Bronchial epithelial cell (primary cell): Measurements from ENCODE around the gene COMMD2. TPM values are rescaled to one million over a fixed set of nuclear protein-coding genes. Genes with fewer than 3 reads are reported as not detected.
A peak's percentile ranks its signal among the peaks of the same experiment; 100 is the strongest.

Experiments
- DNase-seq: peaks from one replicate; pipeline ENCODE4 v3.0.0-alpha.2; 2010; ENCODE audit warnings: low read depth
- FAIRE-seq: peaks from 2 replicates; lab custom pipeline; 2011; peaks lifted over from hg19 to GRCh38; lab: Jason Lieb, UNC
- H3K27me3 ChIP-seq: 2 replicates; pipeline ENCODE4 v1.5.1; 2011; ENCODE audit warnings: low read length; ENCODE audit not compliant: control insufficient read depth, insufficient read depth
- H3K36me3 ChIP-seq: 2 replicates; pipeline ENCODE4 v1.5.1; 2011; ENCODE audit warnings: low read length; ENCODE audit not compliant: control insufficient read depth, insufficient read depth
- H3K4me3 ChIP-seq: 2 replicates; pipeline ENCODE4 v1.5.1; 2011; ENCODE audit warnings: mild to moderate bottlenecking, low read depth, low read length, control low read depth
- CTCF ChIP-seq: IDR thresholded peaks from 2 replicates; pipeline ENCODE4 v1.5.1; 2011; ENCODE audit warnings: mild to moderate bottlenecking, moderate library complexity, low read length, control low read depth, inconsistent platforms; ENCODE audit not compliant: insufficient read depth, severe bottlenecking
- total RNA-seq: library from RNA; depleted of rRNA; stranded (reverse); fragments of >200 nt; gene quantifications from 2 replicates; pipeline ENCODE4 v1.2.1, GENCODE V29; 2014

The COMMD2 gene
- total RNA-seq, 1 donor from 2014 or later: 33.2 TPM

DNA sequence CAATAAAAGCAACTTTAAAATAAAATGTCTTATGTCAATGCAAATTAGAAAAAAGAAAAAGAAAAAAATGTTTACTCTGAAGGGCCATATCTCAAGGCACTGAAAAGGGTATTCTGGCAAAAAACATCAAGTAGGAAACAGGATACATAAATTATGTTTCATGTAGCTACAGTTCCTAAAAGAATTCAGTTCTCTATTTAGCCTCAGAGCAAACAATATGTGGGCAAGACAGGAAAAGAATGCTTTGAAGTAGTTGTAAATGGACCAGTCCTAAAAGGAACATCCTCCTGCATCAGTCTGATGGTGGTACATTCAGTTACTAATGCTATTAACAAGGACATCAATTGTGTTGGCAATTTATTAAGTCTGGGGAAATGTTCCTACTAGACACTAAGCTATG is 8.1 kb downstream of the COMMD2 start:
- TF ChIP-seq CTCF: no peak
- FAIRE-seq: no peak

DNA sequence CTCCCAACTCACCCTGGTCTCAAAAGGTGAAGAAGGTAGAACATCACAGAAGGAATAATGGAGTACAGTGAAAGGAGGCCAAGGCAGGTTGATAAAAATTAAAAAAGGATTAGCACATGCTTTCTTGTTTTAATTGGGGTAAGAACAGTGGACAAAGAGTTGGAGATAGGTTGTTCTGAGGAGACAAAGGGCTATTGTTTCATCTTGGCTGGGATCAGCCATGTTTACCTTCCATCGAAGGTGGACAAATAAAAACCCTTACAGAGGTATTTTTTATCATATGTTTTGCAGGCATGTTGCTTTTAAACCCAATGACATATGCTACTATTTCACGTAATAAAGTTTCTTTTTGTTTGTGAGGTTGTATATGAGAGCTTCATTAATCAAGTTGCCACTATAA is 12.9 kb downstream of the COMMD2 start:
- Histone ChIP-seq H3K4me3 (no peak overlapping the region), H3K27me3 (no peaks in the 10 kb centered on the region), H3K36me3 (peaks cover 1% of the 10 kb centered on the region)
- no peak for TF ChIP-seq CTCF
- DNase-seq: no peak
- no peak for FAIRE-seq

More for the DNA sequence above, 8.1 kb downstream of the COMMD2 start:
- no peaks in the 10 kb centered on the region for H3K27me3 ChIP-seq
- DNase-seq: no peak
- no peak overlapping the region for H3K4me3 ChIP-seq
- H3K36me3 ChIP-seq: peaks cover 9% of the 10 kb centered on the region

- peak; percentile 76 for DNase-seq
- TF ChIP-seq CTCF: no peak
- H3K4me3 ChIP-seq: no peak overlapping the region
- H3K36me3 ChIP-seq: peaks cover 1% of the 10 kb centered on the region
- no peaks in the 10 kb centered on the region for H3K27me3 ChIP-seq
- no peak for FAIRE-seq
Measured at GRCh38 chr3:149738876-149739275, 13.4 kb downstream of the COMMD2 start.

DNA sequence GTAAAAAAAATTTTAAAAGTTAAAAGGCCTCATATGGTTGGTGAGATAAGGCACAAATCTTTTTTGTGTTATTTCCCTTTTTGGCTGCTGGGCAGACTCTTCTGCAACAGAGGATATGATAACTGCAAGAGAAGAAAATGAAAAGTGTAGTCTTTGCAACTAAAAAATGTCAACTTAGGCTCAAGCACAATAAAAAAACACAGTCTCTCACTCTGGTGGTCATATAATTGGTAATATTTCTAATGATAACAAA is 15.4 kb downstream of the COMMD2 start:
- Histone ChIP-seq H3K36me3 (peaks cover 1% of the 10 kb centered on the region), H3K27me3 (no peaks in the 10 kb centered on the region), H3K4me3 (no peak overlapping the region)
- FAIRE-seq (no peak), DNase-seq (no peak)
- no peak for TF ChIP-seq CTCF

DNA sequence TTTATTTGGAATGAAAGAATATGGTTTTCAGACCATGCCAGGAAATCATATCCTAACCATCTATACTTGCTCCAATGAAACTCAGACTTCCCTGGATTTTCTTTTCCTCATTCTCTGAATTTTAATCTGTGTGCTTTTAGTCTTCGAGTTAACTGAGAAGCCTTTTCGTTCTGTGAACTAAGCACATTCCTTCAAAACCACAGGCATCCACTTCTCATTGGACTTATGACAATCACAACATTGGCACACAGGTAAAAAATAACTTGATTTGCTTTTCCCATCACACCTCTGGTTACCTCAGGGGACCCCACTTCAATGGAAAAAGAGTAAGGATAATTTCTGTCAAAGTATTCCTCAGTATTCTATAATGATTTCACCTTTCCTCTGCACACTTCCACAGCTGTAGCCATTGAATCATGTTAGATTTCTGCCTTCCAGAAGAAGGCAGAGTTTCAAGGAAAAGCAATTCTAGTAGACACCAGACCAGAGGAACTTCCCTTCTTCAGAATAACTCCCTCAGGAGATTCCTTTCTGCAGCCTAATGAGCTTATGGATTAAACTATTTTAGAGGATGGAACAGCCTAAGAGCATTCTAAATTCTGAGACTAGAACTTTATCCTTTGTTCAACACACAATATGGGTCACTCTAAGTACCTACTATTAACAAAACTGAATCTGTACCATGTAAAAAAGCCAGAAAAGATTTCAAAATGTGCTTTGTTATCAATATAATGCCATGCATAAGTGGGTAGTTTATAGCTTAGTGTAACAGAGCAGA is 15.9 kb downstream of the COMMD2 start:
- Histone ChIP-seq H3K4me3 (no peak overlapping the region), H3K27me3 (no peaks in the 10 kb centered on the region), H3K36me3 (peaks cover under 1% of the 10 kb centered on the region)
- FAIRE-seq: no peak
- DNase-seq: peak; percentile 87
- no peak for TF ChIP-seq CTCF

DNA sequence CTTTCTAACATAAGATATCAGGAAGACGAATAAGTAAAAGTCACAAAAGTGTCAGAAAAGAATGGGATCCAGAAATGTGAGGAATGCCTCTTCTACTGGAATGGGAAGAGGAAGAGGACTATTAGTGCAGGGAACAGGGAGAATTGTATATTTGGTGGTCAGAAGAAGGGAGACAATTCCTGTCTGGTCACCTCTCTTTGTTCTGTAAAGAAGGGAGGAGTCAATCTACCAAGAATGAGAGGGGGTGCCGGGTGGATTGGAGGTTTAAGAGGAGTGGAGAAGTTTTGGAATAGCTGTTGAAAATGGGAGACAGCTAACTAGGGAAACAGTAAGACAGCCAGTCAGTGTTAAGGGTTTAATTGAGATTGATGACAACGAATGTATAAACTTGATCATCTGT is 20.1 kb downstream of the COMMD2 start:
- TF ChIP-seq CTCF: no peak
- no peak for FAIRE-seq

More for the DNA sequence above, 20.1 kb downstream of the COMMD2 start:
- Histone ChIP-seq H3K36me3 (no peaks in the 10 kb centered on the region), H3K27me3 (no peaks in the 10 kb centered on the region), H3K4me3 (no peak overlapping the region)
- DNase-seq: no peak
